ES-I3 (cell line): Measurements from ENCODE around the gene KIF23.
A peak's percentile ranks its signal among the peaks of the same experiment; 100 is the strongest.

ENCODE experiments used
- H3K36me3 ChIP-seq: 2 replicates; pipeline ENCODE4 v1.6.1; 2013; ENCODE audit warnings: mild to moderate bottlenecking, low read length, control low read depth, moderate library complexity; ENCODE audit not compliant: insufficient read depth
- H3K4me1 ChIP-seq: 2 replicates; pipeline ENCODE4 v1.6.1; 2013; ENCODE audit warnings: mild to moderate bottlenecking, control low read depth, low read length; ENCODE audit not compliant: insufficient read depth
- H3K9ac ChIP-seq: 2 replicates; pipeline ENCODE4 v1.6.1; 2013; ENCODE audit warnings: low read depth, mild to moderate bottlenecking, low read length, moderate library complexity
- H3K9me3 ChIP-seq: 2 replicates; pipeline ENCODE4 v1.6.1; 2013; ENCODE audit warnings: mild to moderate bottlenecking, low read length, moderate library complexity; ENCODE audit not compliant: control insufficient read depth, insufficient read depth

KIF23 gene

DNA sequence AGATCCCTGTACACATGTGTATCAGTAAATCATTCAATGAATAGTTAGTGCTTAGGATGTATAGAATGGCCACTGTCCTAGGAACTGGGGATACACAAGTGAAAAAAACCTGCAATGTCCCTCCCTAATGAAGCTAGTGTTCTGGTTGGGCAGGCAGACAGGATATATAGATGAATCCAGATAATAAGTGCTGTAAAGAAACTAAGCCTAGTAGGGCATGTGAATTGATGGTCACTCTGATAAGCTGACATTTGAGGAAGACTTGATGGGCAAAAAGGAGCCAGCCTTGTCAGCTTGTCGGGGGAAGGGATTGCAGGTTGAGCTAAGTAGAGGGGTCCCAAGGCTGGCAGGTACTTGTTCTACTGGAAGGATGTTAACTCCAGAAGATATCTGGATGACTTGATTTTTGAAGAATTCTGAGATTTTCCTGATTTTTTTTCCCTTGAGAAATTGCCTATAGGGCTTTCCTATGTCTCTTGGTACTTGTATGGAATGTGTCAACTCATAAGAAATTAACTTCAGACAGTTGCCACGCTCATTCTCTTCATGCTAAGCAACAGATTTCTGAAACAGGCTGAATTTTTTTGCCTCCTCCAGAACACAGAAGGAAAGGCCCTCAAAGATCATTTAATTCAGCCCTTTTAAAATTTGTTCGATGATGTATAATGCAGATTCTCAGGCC, 6.3 kb upstream of the KIF23 start:
- H3K9ac ChIP-seq, result no peak overlapping the region
- H3K9me3 ChIP-seq, result no peaks in the 10 kb centered on the region
- H3K36me3 ChIP-seq, result no peaks in the 10 kb centered on the region
- no peaks in the 10 kb centered on the region for H3K4me1 ChIP-seq

DNA sequence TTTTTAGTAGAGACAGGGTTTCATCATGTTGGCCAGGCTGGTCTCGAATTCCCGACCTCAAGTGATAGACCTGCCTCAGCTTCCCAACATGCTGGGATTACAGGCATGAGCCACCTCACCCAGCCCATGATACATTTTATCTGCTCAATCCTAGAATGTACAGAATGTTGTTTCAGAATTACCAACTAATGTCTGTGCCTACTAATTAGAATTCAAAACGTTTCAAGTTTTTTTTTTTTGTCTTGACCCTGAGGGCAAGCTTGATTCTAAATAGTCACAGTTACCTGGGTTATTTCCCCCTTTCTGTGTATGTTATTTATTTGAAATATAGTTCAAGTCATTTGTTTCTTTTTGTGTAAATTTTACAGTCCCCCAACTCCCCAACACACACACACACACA, 5.3 kb upstream of the KIF23 start:
- Histone ChIP-seq H3K4me1 (no peaks in the 10 kb centered on the region), H3K9me3 (no peaks in the 10 kb centered on the region), H3K9ac (no peak overlapping the region), H3K36me3 (no peaks in the 10 kb centered on the region)

DNA sequence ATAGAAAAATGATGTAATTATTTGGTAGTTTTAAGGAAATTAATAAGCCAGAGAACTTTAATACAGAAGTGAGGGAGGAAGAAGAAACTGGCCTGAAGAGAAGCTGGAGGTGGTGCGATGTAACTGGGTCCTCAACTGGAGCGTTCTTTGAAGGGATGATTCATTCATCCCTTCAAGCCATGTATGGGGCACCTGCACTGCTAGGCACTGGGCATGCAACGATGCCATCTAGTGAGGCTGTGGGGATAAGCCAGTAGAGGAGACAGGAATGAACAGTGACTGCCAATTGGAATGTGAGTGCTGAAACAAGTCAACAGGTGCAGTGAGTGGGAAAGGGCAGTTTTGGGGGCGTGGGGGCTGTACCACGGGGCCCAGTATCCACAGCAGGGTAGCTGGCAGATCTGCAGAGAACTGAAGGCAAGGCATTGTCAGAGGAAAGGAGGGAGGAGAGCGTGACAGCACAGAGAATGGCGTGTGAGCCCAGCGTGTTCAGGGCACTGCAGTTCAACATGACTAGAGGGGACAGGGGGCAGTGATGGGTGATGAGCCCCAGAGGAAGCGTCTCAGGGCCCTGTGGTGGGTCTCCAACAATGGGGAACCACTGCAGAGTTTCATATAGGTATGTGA, 3.8 kb upstream of the KIF23 start:
- Histone ChIP-seq H3K36me3 (no peaks in the 10 kb centered on the region), H3K4me1 (no peaks in the 10 kb centered on the region), H3K9ac (no peak overlapping the region), H3K9me3 (no peaks in the 10 kb centered on the region)

DNA sequence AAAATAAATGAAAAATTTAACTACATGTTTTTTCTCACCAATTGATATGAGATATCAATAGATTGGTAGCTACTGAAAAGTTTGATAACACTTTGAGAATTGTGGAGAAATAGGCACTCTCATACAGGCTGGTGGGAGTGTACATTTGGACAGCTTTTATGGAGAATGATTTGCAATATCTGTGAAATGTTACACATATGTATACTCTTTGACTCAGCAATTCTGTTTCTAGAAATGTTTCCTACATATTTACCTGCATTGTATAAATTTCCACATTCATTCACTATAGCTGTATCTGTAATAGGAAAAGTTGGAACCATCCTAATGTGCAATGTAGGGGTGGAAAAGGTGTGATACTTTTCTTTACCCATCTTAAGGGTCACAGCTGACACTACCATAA, 1.9 kb upstream of the KIF23 start:
- Histone ChIP-seq H3K9ac (no peak overlapping the region), H3K36me3 (no peaks in the 10 kb centered on the region), H3K9me3 (no peaks in the 10 kb centered on the region), H3K4me1 (no peaks in the 10 kb centered on the region)

DNA sequence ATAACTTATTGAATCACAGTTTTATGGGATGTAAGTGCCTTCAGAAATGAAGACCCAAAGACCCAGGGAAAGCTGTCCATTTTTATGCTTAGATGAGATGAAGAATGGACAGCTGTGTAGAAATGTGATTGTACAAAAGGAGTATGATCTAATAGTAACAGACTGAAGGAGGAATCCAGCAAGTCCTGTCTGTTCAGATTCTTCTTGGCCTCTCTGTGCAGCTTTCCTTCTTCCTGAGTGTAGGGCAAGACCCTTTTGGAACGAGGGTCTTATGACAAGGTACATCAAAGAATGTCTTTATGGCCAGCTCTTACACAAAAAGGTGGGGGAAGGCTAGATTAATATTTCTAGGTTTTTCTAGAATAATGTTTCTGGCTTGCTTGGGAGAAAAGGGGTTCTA, 1.4 kb upstream of the KIF23 start:
- Histone ChIP-seq H3K9ac (no peak overlapping the region), H3K9me3 (no peaks in the 10 kb centered on the region), H3K4me1 (no peaks in the 10 kb centered on the region), H3K36me3 (no peaks in the 10 kb centered on the region)

DNA sequence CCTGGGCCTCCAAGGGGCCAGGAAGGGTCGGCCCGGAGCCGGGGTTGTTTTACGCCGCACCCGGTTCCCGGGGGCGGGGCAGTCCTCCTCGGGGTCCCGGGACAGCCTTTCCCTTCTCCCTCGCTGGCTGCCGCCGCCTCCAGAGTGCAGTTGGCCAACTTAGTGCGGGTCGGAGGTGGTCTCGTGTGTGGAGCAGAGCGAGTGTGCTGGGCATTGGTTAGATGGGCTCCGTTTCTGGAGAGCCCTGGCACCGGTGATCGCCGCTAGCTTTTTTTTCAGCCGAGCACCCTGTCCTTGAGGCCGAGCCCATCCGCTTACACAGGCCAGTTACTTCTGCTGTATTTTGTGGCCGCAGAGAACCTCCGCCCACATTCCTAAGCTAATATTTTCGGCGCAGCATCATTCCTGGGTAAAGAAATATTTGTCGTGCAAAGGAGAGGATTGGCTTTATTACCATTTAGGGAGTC, 585 bp downstream of the KIF23 start:
- H3K9ac ChIP-seq, result peak overlapping the region; percentile 99
- H3K9me3 ChIP-seq, result no peaks in the 10 kb centered on the region
- peaks cover 12% of the 10 kb centered on the region for H3K36me3 ChIP-seq
- no peaks in the 10 kb centered on the region for H3K4me1 ChIP-seq

DNA sequence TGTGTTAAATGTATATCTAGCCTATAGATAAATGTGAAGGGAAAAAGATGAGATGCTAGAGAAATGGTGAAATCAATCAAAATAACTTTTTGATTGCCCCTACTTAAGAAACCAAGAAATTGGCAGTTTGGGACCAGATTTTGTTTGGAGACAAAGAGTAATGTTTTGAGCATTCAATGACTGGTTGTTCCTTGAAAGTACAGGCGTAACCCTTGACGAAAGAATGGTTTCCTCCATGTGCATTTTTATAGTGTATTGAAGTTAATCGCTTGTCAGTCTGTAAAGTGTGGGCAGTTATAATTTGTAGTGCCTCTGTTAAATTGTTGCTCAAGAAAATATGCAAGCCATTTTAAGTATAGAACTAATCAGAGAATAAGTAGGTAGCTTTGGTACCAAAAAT, 1.2 kb downstream of the KIF23 start:
- Histone ChIP-seq H3K36me3 (peaks cover 12% of the 10 kb centered on the region), H3K9me3 (no peaks in the 10 kb centered on the region), H3K4me1 (no peaks in the 10 kb centered on the region), H3K9ac (peak overlapping the region; percentile 99)

DNA sequence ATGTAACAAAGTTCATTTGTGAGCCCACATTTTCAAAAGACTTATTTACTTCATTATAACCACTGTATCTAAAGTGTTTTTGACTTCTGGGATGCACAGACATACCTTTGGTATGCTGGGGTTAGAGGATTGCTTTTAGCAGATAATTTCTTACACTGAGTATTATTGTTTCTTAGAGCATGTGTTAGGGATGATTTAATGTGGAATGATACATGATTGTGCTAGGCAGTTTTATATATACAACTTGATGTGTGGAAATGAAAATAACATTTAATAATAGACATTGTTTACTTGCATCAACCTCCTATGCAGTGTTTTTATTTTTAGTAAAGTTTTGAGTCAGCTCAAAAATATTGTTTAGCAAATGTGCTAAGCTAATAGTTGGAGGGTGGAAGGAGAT, 3.4 kb downstream of the KIF23 start:
- Histone ChIP-seq H3K9ac (no peak overlapping the region), H3K4me1 (no peaks in the 10 kb centered on the region), H3K36me3 (peaks cover 20% of the 10 kb centered on the region), H3K9me3 (no peaks in the 10 kb centered on the region)

DNA sequence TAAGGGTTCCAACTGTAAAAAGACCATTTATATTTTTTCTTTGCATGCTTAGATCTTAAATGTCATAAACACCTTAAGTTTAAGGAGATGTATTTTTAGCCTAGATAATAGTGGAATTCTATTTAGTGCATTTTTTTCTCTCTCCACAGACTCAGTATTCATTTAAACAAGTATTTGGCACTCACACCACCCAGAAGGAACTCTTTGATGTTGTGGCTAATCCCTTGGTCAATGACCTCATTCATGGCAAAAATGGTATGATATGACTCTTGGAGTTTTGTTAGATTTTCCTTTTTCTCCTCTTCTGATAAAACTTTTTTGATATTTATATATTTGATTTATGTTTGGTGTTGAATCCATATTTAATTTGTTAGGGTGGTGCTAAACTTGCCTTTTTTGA, 7.3 kb downstream of the KIF23 start:
- no peaks in the 10 kb centered on the region for H3K9me3 ChIP-seq
- H3K9ac ChIP-seq, result no peak overlapping the region
- peaks cover 28% of the 10 kb centered on the region for H3K36me3 ChIP-seq
- H3K4me1 ChIP-seq, result no peaks in the 10 kb centered on the region

DNA sequence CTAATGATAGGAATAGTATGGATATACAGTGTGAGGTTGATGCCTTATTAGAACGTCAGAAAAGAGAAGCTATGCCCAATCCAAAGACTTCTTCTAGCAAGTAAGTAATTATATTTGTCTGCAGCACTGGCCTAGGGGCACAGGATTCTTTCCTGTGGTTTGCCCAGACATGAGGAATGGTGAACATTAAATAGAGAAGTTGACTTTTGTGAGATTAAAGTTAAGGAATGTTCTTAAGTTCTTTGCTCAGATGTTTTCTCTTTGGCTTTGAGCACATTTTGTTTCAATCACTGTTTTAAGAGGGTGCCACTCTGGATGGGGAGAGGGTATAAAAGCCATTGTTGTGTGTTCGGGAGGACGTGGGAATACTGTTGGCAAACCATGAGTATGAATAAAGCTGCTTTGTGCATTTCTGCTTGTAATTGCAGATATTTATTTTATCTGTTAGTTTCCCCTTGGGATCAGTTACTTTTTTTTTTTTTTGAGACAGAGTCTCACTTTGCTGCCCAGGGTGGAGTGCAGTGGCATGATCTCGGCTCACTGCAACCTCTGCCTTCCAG, 8.3 kb downstream of the KIF23 start:
- H3K9me3 ChIP-seq, result no peaks in the 10 kb centered on the region
- H3K4me1 ChIP-seq, result no peaks in the 10 kb centered on the region
- no peak overlapping the region for H3K9ac ChIP-seq
- peaks cover 32% of the 10 kb centered on the region for H3K36me3 ChIP-seq

DNA sequence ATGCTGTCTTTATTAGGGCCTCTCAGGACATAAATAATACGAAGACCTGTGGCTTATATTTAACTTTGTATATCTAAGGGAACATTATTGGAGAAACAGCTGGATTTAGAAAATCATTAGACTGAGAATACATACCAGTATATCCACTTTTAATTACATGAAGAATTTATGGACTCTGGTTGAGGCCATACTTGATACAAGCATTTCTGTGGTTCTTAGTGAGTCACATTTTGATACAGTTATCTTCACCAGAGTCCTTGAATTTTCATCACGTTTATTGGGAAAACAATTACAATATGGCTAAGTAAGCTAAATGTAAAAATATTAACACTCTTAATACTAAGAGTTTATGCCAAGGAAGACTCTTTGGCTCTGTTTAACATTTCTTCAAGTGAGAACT, 9.9 kb downstream of the KIF23 start:
- no peaks in the 10 kb centered on the region for H3K9me3 ChIP-seq
- peaks cover 27% of the 10 kb centered on the region for H3K36me3 ChIP-seq
- H3K4me1 ChIP-seq, result no peaks in the 10 kb centered on the region
- H3K9ac ChIP-seq, result no peak overlapping the region

DNA sequence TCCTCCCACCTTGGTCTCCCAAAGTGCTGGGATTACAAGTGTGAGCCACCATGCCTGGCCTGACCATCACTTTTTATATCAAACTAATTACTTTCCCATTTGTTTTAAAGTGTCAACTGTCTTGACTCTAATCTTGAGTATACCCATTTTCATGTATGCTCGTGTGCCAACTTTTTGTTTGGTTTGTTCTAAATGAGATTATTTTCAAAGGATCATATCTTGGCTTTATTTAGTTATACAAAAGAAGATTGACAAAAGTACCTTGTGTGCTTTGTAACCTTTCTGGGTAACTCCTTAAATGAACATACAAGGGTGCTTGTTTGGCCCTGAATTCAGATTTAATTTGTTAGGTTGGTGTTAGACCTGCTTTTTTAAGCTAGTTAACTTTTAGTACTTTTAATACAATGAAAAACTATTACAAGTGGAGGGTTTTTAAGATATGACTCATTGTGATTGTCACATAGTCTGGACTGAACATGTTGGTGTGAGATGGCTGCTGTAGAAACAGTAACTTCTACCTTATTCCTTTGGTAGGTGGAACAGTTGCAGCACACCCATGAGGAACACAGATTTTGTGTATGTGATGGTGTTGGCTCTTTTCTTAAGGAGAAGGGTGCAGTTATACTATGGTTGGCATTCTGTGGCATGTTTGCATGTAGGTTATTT, 10.7 kb downstream of the KIF23 start:
- Histone ChIP-seq H3K4me1 (no peaks in the 10 kb centered on the region), H3K9ac (no peak overlapping the region), H3K9me3 (no peaks in the 10 kb centered on the region), H3K36me3 (peaks cover 26% of the 10 kb centered on the region)

DNA sequence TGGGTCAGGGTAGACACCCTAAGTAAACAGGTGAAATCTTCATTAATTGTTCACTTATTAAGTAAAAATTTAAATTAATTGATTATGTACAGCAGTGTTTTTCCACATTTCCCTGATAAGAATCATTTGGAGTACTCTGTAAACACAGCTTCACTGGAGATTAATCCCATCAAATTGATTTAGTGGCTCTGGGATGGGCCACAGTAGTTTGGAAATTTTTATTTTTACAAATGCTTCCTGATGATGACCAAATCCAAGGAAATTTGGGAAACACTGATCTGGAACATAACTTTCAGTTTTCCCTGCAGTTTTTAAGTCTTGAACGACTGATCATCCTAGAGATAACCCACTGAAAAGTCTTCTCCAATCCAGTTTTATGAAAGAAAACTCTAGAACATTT, 19.7 kb downstream of the KIF23 start:
- Histone ChIP-seq H3K36me3 (peaks cover 34% of the 10 kb centered on the region), H3K9ac (no peak overlapping the region), H3K4me1 (no peaks in the 10 kb centered on the region), H3K9me3 (no peaks in the 10 kb centered on the region)

DNA sequence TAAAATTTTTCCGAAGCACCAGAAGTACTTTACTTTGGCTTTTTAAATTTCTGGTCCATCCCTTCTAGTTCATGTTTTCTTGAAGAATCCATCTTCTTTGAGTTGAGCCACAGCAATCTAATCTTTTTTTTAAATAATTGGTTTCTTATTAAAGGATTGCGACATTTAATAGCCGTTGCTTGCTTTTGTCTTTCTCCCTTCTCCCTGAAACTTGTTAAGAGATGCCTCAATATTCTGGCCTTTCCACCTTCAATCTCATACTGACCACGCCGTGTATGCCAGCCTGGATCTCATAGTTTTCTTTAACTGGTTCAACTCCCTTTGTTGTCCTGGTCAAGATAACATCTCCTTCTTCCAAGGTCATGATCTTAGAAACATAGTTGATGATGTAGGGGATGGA, 20.1 kb downstream of the KIF23 start:
- Histone ChIP-seq H3K9ac (no peak overlapping the region), H3K4me1 (no peaks in the 10 kb centered on the region), H3K9me3 (no peaks in the 10 kb centered on the region), H3K36me3 (peaks cover 32% of the 10 kb centered on the region)

DNA sequence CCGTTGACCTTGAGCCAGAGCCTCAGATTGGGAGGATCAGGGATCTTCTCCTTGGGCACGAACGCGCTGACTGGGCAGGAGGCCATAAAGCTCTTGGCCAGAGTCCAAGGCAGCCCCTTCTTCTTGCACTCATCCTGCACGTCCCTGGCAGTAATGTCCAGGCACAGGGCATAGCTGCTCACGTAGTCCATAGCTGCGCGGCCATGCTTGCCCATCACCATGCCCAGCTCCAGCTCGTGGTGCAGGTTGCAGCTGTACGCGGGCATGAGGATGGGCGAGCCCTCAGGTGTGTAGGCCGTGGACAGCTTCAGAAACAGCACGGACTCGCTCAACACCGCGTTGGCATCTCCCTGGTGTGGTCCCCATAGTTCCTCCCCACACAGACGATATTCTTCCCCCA, 20.5 kb downstream of the KIF23 start:
- Histone ChIP-seq H3K4me1 (no peaks in the 10 kb centered on the region), H3K36me3 (peaks cover 36% of the 10 kb centered on the region), H3K9me3 (no peaks in the 10 kb centered on the region), H3K9ac (no peak overlapping the region)
